KOPT-K1 (cell line): ENCODE data around the gene STX18.
A peak's percentile ranks its signal among the peaks of the same experiment; 100 is the strongest.
"Not testable (repeated sequence)": the region's sequence is repeated elsewhere in the genome, so short reads cannot be mapped to it uniquely, and the experiment has no call there.

Experiments
- H3K27ac ChIP-seq: fragments of 200-600 bp; sonication (generic); 2 replicates; pipeline ENCODE4 v1.5.1; 2016; ENCODE audit warnings: antibody characterized with exemption, mild to moderate bottlenecking, low read depth, low read length; ENCODE audit not compliant: poor library complexity, severe bottlenecking
- H3K36me3 ChIP-seq: fragments of 200-600 bp; sonication (generic); 2 replicates; pipeline ENCODE4 v1.5.1; 2017; ENCODE audit warnings: antibody characterized with exemption, mild to moderate bottlenecking, low read length, moderate library complexity; ENCODE audit not compliant: insufficient read depth
- H3K9me3 ChIP-seq: fragments of 200-600 bp; sonication (generic); 2 replicates; pipeline ENCODE4 v1.5.1; 2017; ENCODE audit warnings: antibody characterized with exemption, low read length, mild to moderate bottlenecking; ENCODE audit not compliant: insufficient read depth, poor library complexity, severe bottlenecking

Gene STX18

GRCh38 chr4:4535590-4535989, 6.3 kb downstream of the STX18 start:
- no peak overlapping the region for H3K27ac ChIP-seq
- no peaks in the 10 kb centered on the region for H3K36me3 ChIP-seq
- no peaks in the 10 kb centered on the region for H3K9me3 ChIP-seq

- Histone ChIP-seq H3K36me3 (no peaks in the 10 kb centered on the region), H3K9me3 (no peaks in the 10 kb centered on the region), H3K27ac (no peak overlapping the region)
Observed at GRCh38 chr4:4534515-4535145, 7.2 kb downstream of the STX18 start.

- Histone ChIP-seq H3K27ac (no peak overlapping the region), H3K36me3 (0 out of 2 replicates have a peak, but pooled peaks cover 7% of the 10 kb centered on the region), H3K9me3 (no peaks in the 10 kb centered on the region)
Observed at GRCh38 chr4:4533461-4534169, 8.2 kb downstream of the STX18 start.

GRCh38 chr4:4532371-4533154, 9.3 kb downstream of the STX18 start:
- Histone ChIP-seq H3K36me3 (peaks cover 7% of the 10 kb centered on the region; the same call in 1 of the 2 replicates), H3K27ac (no peak overlapping the region), H3K9me3 (no peaks in the 10 kb centered on the region)

- Histone ChIP-seq H3K36me3 (peaks cover 7% of the 10 kb centered on the region; the same call in 1 of the 2 replicates), H3K27ac (no peak overlapping the region), H3K9me3 (no peaks in the 10 kb centered on the region)
Observed at GRCh38 chr4:4529392-4529791, 12.5 kb downstream of the STX18 start.

- H3K36me3 ChIP-seq = peaks cover 7% of the 10 kb centered on the region; the same call in 1 of the 2 replicates
- no peak overlapping the region for H3K27ac ChIP-seq
- H3K9me3 ChIP-seq = no peaks in the 10 kb centered on the region
Observed at GRCh38 chr4:4526401-4526800, 15.4 kb downstream of the STX18 start.

GRCh38 chr4:4524364-4524763, 17.5 kb downstream of the STX18 start:
- Histone ChIP-seq H3K36me3 (peaks cover 5% of the 10 kb centered on the region; the same call in 1 of the 2 replicates), H3K27ac (peak overlapping the region; percentile 62), H3K9me3 (no peaks in the 10 kb centered on the region)

- H3K36me3 ChIP-seq = no peaks in the 10 kb centered on the region
- no peaks in the 10 kb centered on the region for H3K9me3 ChIP-seq
- no peak overlapping the region for H3K27ac ChIP-seq
Observed at GRCh38 chr4:4521731-4522130, 20.1 kb downstream of the STX18 start.

- H3K27ac ChIP-seq = no peak overlapping the region
- no peaks in the 10 kb centered on the region for H3K9me3 ChIP-seq
- no peaks in the 10 kb centered on the region for H3K36me3 ChIP-seq
Observed at GRCh38 chr4:4521136-4521535, 20.7 kb downstream of the STX18 start.

GRCh38 chr4:4519297-4519894, 22.5 kb downstream of the STX18 start:
- no peaks in the 10 kb centered on the region for H3K36me3 ChIP-seq
- no peak overlapping the region for H3K27ac ChIP-seq
- H3K9me3 ChIP-seq = no peaks in the 10 kb centered on the region

- no peaks in the 10 kb centered on the region for H3K36me3 ChIP-seq
- H3K27ac ChIP-seq = no peak overlapping the region
- H3K9me3 ChIP-seq = no peaks in the 10 kb centered on the region
Observed at GRCh38 chr4:4518747-4519146, 23.1 kb downstream of the STX18 start.

GRCh38 chr4:4514786-4515185, 27.1 kb downstream of the STX18 start:
- Histone ChIP-seq H3K36me3 (no peaks in the 10 kb centered on the region), H3K9me3 (peaks cover 2% of the 10 kb centered on the region), H3K27ac (no peak overlapping the region)

- Histone ChIP-seq H3K36me3 (no peaks in the 10 kb centered on the region), H3K9me3 (peaks cover 7% of the 10 kb centered on the region), H3K27ac (no peak overlapping the region)
Observed at GRCh38 chr4:4512282-4512681, 29.6 kb downstream of the STX18 start.

- not testable (repeated sequence) for H3K9me3 ChIP-seq, H3K36me3 ChIP-seq, H3K27ac ChIP-seq
Observed at GRCh38 chr4:4510641-4511040, 31.2 kb downstream of the STX18 start.

- no peaks in the 10 kb centered on the region for H3K36me3 ChIP-seq
- H3K27ac ChIP-seq = no peak overlapping the region
- H3K9me3 ChIP-seq = peaks cover 7% of the 10 kb centered on the region
Observed at GRCh38 chr4:4509521-4509920, 32.3 kb downstream of the STX18 start.
